GM21737 (cell line): ENCODE measurements around the gene MAP3K15.

Source experiments
- ATAC-seq: cut with Tn5 transposase; IDR thresholded peaks from one replicate; pipeline ENCODE4 v1.9.1; 2021; ENCODE audit warnings: mild to moderate bottlenecking, moderate library complexity; ENCODE audit not compliant: unreplicated experiment

MAP3K15 gene

GRCh38 chrX:19344661-19345060, 170.6 kb downstream of the MAP3K15 start:
- ATAC-seq: no peak

- peak; percentile 97 for ATAC-seq
Measured at GRCh38 chrX:19343535-19344408, 171.5 kb downstream of the MAP3K15 start, which contains the start of gene PDHA1. Gene PDHA1, plus strand, starts transcription at chrX:19343927. Its CDS starts 111 bp downstream, at chrX:19344038.

DNA sequence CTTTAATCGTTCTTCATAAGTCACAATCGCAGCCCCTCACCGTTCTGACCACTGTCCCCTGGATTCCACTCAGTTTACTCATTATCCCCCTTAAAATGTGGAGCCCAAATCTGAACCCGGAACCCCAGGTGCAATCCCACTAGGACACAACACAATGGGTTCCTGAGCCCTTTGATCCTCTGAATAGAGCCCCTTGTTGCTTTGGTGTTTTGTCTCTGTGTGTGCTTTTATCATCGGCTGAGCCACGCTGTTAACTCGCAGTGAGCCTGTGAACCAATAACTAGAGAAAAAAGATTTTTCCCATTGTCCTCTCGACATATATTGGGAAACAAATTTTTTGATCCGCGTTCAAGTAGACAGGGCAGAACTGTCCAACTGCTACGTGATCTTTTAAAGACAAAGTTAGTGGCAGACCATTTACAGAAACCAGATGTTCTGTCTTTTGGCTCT, 172.2 kb downstream of the MAP3K15 start:
- ATAC-seq: no peak

- ATAC-seq: no peak
Measured at GRCh38 chrX:19342331-19342906, 172.9 kb downstream of the MAP3K15 start.

DNA sequence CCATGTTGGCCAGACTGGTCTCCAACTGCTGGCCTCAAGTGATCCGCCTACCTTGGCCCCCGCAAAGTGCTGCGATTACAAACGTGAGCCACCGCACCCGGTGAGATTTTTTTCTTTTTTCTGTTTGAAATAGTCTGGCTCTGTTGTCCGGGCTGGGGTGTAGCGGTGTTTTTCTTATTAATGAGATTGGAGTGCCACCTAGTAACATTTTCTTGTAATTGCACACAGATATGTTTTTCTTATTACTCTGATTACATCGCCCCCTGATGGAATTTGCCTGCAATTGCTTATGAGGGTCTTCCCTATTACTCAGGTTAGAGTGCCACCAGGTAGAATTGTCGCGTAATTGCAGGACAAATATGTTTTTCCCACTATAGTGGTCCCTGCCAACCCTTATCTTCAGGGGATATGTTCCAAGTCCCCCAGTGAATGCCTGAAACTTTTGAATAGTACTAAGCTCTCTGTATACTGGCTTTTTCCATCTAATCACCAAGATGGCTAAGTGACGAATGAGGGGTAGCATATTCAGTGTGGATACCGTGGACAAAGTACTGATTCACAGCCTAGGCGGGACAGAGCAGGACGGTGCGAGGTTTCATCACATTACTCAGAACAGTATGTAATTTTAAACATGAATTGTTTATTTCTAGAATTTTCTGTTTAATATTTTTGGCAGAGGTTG, 180.2 kb downstream of the MAP3K15 start:
- ATAC-seq: no peak

DNA sequence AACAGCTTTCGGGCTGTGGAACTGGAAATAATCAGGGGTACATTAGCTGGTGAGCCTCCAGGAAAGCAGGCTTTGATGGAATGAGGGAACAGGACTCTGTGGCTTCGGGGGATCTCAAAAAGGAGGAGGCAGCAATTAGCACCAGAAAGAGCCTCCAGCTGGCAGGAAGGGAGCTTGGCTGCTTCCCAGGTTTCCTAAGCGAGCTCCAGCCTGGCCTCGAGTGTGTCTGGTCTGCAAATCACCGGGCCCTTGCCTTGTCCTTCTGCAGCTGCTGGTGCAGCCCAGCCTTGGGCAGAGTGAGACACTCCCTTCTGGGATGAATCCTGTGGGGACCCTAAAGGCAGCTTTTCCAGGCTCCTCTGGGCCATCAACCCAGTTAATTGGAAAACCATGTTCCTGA, 182.3 kb downstream of the MAP3K15 start:
- no peak for ATAC-seq

DNA sequence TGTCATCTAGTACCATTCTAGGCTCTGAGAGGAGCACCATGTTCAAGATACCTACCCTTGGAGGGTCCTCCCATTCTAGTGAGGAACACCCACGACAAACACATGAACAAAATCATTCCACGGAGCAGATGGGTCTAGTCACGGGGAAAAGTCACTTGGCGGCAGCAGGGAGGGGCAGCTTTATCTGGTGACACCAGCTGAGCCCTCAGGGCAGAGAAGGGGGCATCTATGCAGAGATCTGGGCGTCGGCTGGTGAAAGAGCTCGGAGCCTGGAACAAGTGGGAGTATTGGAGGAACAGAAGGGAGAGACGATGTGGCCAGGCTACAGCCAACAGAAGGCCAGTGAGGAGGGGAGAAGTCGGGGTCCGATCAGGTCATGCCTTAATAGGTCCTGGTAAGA, 183.5 kb downstream of the MAP3K15 start:
- ATAC-seq: no peak

DNA sequence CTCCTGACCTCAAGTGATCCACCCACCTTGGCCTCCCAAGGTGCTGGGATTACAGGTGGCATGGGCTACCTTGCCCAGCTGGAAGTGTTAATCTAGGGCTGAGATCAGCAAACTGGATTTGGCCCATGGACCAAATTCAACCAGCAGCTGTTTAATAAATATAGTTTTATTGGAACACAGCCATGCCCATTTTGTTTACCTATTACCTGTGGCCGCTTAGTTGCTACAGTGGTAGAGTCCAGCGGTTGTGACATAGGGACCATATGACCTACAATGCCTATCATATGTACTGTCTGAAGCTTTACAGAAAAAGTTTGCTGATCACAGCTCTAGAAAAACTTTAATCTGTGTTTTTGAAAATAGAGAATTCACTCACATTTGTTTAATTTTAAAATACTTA, 188.7 kb downstream of the MAP3K15 start:
- ATAC-seq: no peak
